Right hindlimb (tissue), 1 donor: ENCODE measurements around the gene NAIF1.
A peak's percentile ranks its signal among the peaks of the same experiment; 100 is the strongest.
"Not testable (repeated sequence)": the region's sequence is repeated elsewhere in the genome, so short reads cannot be mapped to it uniquely, and the experiment has no call there.

Source experiments
- DNase-seq: peaks from one replicate; pipeline ENCODE4 v3.0.0-alpha.2; 2018

NAIF1 gene

GRCh38 chr9:128082151-128082550 lies 15.0 kb upstream of the NAIF1 start:
- DNase-seq = no peak

DNA sequence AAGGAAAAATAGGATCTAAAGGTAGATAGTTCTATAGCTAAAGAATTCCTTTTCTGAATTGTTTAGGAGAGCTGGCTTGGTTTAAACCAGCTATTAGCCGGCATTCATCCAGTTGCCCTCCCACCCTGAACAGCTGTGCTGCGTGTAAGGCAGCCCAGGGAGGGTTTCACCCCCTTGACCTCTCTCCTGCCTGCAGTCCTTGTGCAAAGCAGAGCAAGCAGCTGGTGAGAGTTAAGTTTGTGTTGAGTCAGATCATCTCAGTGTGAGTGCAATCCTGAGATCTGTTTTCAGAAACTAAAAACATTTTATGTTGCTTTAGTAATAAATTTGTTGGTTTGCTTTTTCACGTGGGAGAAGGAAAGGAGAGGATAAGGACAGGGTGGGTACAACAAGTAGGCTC lies 13.9 kb upstream of the NAIF1 start:
- DNase-seq = peak; percentile 66

DNA sequence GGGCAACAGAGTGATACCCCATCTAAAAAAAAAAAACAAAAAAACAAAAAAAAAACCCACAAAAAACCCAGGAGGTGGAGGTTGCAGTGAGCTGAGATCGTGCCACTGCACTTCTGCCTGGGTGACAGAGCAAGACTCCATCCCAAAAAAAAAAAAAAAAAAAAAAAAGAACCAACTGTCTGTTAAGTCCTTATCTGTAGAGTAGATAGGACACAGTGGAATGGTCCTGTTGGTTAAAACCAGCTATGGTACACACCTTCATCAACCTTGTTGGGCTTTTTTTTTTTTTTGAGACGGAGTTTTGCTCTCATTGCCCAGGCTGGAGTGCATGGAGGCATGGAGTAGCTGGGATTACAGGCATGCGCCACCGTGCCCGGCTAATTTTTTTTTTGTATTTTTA lies 13.1 kb upstream of the NAIF1 start:
- no peak for DNase-seq

DNA sequence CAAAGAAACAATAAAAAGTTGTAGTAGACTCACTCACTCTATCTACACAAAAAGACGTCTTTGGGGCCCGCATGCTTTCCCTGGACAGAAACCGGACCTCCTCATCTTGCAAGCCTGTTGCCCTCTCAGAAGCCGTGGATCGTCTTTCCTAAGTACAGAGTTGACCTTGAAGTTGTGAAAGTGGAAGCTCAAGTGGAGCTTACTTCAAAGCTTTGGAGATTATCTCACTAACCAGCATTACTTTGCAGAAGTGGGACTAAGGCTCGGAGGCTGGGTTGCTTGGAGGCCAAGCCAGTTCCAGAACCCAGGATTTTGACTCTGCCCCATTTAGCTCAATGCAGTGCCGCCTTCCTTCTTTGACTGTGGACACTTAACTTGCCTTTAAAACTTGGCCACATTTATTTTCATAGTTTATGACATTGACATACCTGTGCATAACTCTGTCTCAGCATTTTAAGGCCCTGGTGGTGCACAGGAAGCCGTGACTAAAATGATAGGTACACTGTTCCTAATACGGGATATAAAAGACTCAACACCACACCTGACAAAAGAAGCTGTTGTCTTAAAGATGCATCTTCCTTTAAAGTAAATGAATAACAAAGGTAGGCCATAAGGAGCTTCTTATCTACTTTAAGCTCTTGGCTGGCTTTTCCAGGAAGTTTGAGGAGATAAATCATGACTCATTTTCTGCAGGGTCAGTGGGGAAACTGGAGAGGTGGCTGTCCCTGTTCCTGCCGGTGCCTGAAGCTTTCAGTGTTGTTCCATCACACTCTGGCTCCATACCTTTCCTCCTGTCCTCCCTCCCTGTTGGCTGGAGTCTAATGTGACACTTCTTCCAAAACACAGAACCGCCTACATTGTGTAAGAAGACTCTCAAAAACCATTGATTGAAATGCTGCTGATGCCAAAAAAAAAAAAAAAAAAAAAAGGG lies 11.6 kb upstream of the NAIF1 start:
- DNase-seq = no peak

- DNase-seq = no peak
These were observed 10.9 kb upstream of the NAIF1 start for GRCh38 chr9:128077847-128078503.

DNA sequence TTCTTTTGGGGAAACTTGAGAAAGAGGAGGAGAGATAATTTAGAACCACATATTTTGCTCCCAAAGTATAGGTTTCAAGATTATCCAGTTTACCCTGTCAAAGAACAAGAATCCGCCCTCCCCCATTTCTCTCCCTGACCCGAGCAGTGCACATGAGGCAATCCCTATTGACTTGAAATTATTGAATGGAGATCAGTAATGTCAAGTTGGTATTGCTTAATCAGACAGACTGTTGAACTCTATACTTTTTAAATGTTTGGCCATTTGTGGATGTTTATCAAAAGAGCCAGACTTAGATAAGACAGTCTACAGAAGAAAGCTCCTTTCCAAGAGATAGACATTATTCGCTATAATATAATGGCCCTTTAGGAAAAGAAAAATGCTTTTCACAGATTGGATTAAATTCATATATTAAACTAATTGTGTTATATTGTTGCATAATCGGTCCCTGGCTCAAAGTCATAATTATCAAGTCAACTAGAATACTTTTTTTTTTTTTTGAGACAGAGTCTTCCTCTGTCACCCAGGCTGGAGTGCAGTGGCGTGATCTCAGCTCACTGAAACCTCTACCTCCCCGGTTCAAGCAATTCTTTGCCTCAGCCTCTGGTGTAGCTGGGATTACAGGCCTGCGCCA lies 6.2 kb upstream of the NAIF1 start:
- no peak for DNase-seq

DNA sequence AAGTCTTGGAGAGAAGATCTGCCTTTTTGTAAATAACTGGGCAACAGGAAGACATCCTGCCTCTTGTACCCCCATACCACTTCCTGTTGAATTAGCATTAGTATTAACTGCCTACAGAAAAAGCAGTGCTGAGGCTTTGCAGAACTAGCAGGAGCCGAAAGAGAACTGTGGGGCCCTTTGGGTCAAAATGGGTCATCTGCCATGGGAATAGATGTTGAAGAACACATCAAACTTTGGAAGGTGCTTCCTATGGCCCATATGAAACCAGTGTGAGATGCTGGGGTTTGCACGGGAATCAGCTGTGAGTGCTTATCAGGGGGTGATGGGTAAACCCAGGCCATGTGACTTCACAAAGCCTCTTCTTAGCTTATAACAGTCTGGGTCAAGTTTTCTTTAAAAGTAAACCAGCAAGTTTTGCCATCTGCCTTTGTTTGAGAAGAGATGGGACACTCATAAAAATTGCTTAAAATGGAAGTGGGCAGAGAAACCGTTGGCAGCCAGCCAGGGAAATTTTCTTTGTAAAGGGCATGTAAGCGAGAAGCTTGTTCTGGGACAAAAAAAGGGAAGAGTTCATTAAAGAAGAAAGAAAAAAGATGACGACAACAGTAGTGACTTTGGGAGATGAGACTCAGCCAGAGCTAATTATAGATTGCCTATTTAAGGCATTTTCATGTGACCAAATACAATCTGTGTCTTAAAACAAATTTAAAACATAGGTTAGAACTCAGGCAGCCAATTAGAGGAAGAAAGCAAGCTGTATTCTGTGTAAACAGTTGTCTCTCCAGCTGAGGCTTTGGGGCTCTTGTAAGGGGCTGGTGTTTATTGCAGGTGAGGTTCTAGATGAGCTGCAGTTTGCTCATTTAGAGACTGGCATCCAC lies 5.3 kb upstream of the NAIF1 start:
- peak; percentile 81 for DNase-seq

DNA sequence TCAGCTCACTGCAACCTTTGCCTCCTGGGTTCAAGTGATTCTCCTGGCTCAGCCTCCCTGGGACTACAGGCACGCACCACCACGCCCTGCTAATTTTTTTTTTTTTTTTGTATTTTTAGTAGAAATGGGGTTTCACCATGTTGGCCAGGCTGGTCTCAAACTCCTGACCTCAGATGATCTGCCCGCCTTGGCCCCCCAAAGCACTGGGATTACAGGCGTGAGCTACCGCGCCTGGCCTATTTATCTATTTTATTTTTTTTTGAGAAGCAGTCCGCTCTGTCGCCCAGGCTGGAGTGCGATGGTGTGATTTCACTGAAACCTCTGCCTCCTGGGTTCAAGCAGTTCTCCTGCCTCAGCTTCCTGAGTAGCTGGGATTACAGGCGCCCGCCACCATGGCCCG lies 4.4 kb upstream of the NAIF1 start:
- not testable (repeated sequence) for DNase-seq

GRCh38 chr9:128070874-128071273 lies 3.8 kb upstream of the NAIF1 start:
- no peak for DNase-seq

- peak; percentile 49 for DNase-seq
These were observed 1.5 kb upstream of the NAIF1 start for GRCh38 chr9:128068386-128069205.

- DNase-seq = peak; percentile 100
These were observed 695 bp upstream of the NAIF1 start, which contains the start of gene SLC25A25 for GRCh38 chr9:128067645-128068385. Gene SLC25A25 (plus strand): TSS chr9:128068232. CDS start chr9:128068320, 88 bp downstream.

DNA sequence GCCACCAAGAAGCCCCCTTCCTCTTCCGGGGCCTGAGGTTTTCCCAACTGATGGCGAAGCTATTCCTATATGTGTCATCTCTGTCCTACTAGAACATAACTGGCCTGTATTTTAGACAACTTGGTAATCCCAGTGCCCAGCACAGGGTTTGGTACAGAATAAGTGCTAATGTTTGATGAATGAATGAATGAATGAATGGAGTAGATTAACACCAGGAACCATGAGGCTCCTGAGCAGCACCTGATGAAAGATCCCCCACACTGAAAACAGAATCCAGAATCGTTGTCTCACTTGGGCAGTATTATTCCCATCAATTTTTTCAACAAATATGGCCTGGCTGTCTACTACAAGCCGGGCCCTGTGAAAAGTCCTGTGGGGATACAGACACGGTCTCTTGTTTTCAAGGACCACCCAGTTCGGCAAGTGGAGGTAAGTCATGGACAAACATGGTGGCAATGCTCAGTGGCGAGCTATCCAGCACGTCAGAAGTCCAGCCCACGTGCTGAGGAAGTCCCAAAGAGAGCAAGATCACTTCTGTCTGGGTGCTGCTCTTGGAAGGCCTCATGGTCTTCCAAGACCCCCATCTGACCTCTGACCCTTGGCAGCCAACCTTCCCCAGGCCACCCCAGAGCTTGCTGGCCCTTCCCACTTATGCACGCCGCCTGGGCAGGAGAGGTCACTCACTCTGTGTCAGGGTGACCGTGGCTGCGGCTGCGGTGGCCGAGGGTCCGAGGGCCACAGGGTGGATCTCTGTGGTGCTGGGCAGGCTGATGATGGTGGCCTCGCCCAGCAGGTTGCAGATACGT lies 1.0 kb downstream of the NAIF1 start:
- peak; percentile 49 for DNase-seq

- no peak for DNase-seq
These were observed 4.0 kb downstream of the NAIF1 start for GRCh38 chr9:128062846-128063831.

DNA sequence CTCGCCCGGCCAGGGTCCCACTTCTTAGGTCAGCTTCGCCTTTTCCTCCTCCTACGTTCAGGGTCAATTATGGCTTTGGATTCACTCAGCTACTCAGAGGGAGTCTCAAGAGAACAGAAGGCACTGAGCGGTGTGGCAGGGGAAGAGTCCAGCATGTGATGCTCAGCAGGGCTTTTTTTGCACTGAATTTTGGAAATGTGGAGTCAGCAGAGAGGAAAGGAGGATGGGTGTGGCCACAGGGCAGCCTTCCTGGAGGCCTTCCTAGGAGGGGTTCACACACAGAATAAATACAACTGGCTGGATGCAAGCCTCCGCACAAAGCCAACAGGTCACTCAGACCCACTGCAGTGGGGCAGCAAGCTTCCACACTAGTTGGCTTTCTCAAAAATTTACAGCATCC lies 4.8 kb downstream of the NAIF1 start:
- no peak for DNase-seq

GRCh38 chr9:128061275-128061960 lies 5.7 kb downstream of the NAIF1 start:
- no peak for DNase-seq

DNA sequence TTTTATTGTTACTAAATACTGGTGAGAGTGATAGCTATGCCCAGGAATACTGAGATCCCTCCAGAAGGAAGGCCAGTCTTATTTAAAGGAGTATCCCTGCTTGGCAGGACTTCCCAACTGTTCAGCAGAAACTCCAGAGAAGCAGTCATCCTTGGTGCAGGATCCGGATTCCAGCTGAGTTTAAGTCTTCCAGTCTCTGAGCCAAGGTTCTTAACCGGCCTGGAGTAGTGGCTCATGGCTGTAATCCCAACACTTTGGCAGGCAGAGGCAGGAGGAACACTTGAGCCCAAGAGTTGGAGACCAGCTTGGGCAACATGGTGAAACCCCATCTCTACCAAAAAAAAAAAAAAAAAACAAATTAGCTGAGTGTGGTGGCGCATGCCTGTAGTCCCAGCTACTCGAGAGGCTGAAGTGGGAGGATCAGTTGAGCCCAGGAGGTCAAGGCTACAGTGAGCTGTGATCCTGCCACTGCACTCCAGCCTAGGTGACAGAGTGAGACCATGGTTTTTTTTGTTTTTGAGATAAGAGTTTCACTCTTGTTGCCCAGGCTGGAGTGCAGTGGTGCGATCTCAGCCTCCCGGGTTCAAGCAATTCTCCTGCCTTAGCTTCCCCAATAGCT lies 7.6 kb downstream of the NAIF1 start:
- no peak for DNase-seq

DNA sequence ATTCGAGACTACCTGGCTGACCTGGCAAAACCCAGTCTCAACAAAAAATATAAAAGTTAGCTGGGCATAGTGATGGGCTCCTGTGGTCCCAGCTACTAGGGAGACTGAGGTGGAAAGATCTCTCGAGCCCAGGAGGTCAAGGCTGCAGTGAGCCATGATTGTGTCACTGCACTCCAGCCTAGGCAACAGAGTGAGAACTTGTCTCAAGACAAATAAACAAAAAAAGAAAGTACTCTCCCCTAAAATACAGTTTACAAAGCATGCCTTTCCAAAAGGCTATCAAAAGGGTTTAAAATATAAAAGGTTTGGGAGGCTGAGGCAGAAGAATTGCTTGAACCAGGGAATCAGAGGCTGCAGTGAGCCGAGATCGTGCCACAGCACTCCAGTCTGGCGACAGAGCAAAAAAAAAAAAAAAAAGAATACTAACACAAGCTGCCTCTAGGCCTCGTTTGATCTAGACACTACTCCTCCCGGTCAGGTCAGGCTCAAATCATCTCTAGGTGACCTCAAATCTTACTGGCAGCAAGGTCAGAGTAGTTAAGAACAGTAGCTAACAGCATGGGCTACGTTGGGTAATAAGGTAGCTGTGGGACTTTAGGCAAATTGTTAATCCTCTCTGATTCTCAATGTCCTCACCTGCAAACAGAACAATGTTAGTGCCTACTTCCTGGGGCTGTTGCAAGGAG lies 9.3 kb downstream of the NAIF1 start:
- no peak for DNase-seq
